Ovary (tissue), 9 donors: Measurements from ENCODE around the gene GPR15. TPM values are rescaled to one million over a fixed set of nuclear protein-coding genes. Genes with fewer than 3 reads are reported as not detected.

ENCODE experiments used
- DNase-seq, 5 donors: peaks; one replicate each; pipeline ENCODE4 v3.0.0-alpha.2; 2019 to 2020
- H3K27ac ChIP-seq, 2 donors: fragments of 200-600 bp; one replicate each; pipeline versions ENCODE4 v1.5.1 to v1.8.0; 2019 to 2022
- H3K27me3 ChIP-seq: fragments of 200-600 bp; one replicate; pipeline ENCODE4 v1.8.0; 2022
- H3K36me3 ChIP-seq: fragments of 200-600 bp; sonication (generic); one replicate; pipeline ENCODE4 v1.5.1; 2019
- H3K4me1 ChIP-seq: one replicate; pipeline ENCODE4 v1.8.1; 2013; ENCODE audit warnings: mild to moderate bottlenecking, moderate library complexity; ENCODE audit not compliant: insufficient read depth
- H3K4me3 ChIP-seq: fragments of 200-600 bp; sonication (generic); one replicate; pipeline ENCODE4 v1.5.1; 2017
- H3K9me3 ChIP-seq, 2 donors: fragments of 200-600 bp in 1 of 2; sonication (generic) in 1 of 2; one replicate each; pipeline versions ENCODE4 v1.5.1 to v1.8.1; 2013 to 2019; ENCODE audit warnings: mild to moderate bottlenecking in 1 of 2, moderate library complexity in 1 of 2
- EP300 ChIP-seq: sonication (generic); formaldehyde crosslinking; IDR thresholded peaks from one replicate; pipeline ENCODE4 v1.6.1; 2017; ENCODE audit warnings: antibody characterized with exemption
- POLR2A ChIP-seq: fragments of 450-650 bp; IDR thresholded peaks from one replicate; pipeline ENCODE4 v1.6.1; 2017; ENCODE audit warnings: antibody characterized with exemption, mild to moderate bottlenecking, moderate library complexity
- WGBS, 3 donors: extraction: QIAGEN DNeasy Blood & Tissue Kit in 1 of 3; methylation state at CpG; one replicate each; pipeline versions ENCODE4 v1.1.5 to v1.1.7; 2013 to 2017; 5-methylcytosine and 5-hydroxymethylcytosine counted together
- intact Hi-C, 4 donors: fragments of 100-400 bp; cut with DNase I; formaldehyde crosslinking; loops; one replicate each; pipeline versions ENCODE4 v1.11.0 to v1.15.1; 2022 to 2023
- polyA plus RNA-seq, 2 donors: library from polyadenylated mRNA; stranded (reverse); fragments of 200-250 nt in 1 of 2; fragments of 350-450 nt in 1 of 2; fragmentation: Illumina TruSeq in 1 of 2; extraction: RNeasy Lipid Tissue Mini Kit (QIAGEN cat#74804) in 1 of 2; gene quantifications; one replicate each; pipeline ENCODE4 v1.2.3, GENCODE V29; 2013 to 2014
- total RNA-seq, 7 donors: library from RNA; depleted of rRNA in 2 of 7; stranded (reverse); fragments of >200 nt in 2 of 7; fragmentation: NEBNext Ultra II Directional in 3 of 7; extraction: Animal tissue kit (Norgen Biotek cat#: 25700) in 3 of 7; gene quantifications; one replicate each; pipeline versions ENCODE4 v1.1.0 to v1.2.4, GENCODE V29; 2016 to 2023
- TF ChIP-seq, protein P1 (sequence below), 3 donors: fragments of 450-650 bp in 2 of 3; fragments of 200-600 bp in 1 of 3; IDR thresholded peaks; one replicate each; pipeline versions ENCODE4 v1.5.1 to v1.8.0; 2016 to 2022; ENCODE audit warnings: antibody characterized with exemption in 3 of 3, mild to moderate bottlenecking in 1 of 3
- donor health status: DM: no; HTN: no; CAD: no; lungs with moderate emphysema.
- donor health status: DM: no; HTN: no; CAD: no.
- donor health status: Bipolar disorder and iron deficiency.
- donor health status: DM: yes; HTN: yes; CAD: no.
- donor health status: DM: no; HTN: no; CAD: no.
- donor health status: DM: yes; HTN: yes; CAD: no.

Gene GPR15
- total and polyA plus RNA-seq, 9 donors = 0.23 TPM; not detected in 8

DNA sequence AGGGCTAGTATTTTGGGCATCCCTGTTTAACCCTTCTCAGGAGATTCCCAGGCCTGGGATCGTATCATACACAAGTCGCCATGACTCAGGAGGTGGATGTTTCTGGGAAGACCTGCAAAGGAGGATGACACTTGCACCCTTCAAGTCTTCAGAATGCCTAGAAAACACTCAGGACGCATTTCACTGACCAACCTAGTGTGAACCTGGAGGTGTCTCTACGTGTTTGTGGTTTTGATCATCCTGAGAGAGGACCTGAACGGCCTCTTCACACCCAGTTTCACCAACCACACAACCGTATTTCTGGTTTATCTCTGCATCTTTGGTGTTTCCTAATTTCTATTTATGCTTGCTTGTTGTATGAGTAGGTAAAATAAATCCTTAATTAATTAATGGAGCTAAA, 6.3 kb upstream of the GPR15 start:
- H3K9me3 ChIP-seq = no peaks in the 10 kb centered on the region
- H3K36me3 ChIP-seq = no peaks in the 10 kb centered on the region
- no peak overlapping the region for H3K27ac ChIP-seq
- no peak for DNase-seq
- intact Hi-C loops = no loop called here
- WGBS, 3 donors = 87 to 89% (median 88%) methylated on average over 6 of the region's 6 CpGs
- TF ChIP-seq EP300 = no peak
- no peak for TF ChIP-seq POLR2A
- TF ChIP-seq, protein P1, sequence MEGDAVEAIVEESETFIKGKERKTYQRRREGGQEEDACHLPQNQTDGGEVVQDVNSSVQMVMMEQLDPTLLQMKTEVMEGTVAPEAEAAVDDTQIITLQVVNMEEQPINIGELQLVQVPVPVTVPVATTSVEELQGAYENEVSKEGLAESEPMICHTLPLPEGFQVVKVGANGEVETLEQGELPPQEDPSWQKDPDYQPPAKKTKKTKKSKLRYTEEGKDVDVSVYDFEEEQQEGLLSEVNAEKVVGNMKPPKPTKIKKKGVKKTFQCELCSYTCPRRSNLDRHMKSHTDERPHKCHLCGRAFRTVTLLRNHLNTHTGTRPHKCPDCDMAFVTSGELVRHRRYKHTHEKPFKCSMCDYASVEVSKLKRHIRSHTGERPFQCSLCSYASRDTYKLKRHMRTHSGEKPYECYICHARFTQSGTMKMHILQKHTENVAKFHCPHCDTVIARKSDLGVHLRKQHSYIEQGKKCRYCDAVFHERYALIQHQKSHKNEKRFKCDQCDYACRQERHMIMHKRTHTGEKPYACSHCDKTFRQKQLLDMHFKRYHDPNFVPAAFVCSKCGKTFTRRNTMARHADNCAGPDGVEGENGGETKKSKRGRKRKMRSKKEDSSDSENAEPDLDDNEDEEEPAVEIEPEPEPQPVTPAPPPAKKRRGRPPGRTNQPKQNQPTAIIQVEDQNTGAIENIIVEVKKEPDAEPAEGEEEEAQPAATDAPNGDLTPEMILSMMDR (IDR thresholded peaks at IDR 0.05) = no peak
- no peaks in the 10 kb centered on the region for H3K27me3 ChIP-seq
- peaks cover 5% of the 10 kb centered on the region for H3K4me1 ChIP-seq
- no peak overlapping the region for H3K4me3 ChIP-seq

DNA sequence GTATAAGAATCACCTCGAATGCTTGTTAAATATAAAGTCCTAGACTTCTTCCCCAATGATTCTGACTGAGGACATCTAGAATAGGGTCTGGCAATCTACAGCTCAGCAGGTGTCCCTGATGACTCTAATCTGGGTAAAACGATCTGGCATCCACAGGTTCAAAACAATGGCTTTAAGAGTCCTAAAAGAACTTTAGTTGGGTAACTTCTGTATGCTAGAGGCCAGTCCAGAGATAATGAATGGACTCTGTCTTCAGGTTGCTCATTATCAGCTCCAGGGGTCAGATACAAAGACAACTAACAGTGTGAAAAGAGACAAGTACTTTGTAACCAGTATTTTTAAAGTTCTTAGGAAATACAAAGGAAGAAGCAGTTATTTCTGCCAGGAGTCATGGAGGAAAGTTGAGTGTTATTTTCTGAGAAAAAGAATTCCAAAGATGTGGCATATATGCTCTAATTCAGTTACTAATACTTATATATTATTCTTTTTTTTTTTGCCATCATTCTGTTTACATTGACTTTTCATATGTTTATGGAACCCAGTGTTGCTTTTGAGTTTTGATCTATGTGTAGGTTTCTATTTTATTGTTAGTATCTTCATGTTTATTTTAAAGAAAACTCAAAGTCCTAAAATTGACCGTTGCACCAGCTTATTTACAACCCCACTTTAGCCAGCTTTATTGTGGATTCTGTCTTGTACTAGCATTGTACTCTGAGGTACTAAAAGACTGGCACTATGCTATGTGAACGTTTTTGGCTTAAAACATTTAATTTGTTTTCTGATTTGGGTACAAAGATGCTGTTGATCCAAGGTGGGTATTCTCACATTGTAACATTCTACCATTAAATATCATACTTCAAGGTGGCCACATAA, 3.1 kb upstream of the GPR15 start:
- no peak for DNase-seq
- no peaks in the 10 kb centered on the region for H3K9me3 ChIP-seq
- TF ChIP-seq EP300 (no peak), POLR2A (no peak)
- TF ChIP-seq, protein P1 (IDR thresholded peaks at IDR 0.05) = no peak
- H3K4me1 ChIP-seq = no peaks in the 10 kb centered on the region
- H3K4me3 ChIP-seq = no peak overlapping the region
- H3K27me3 ChIP-seq = no peaks in the 10 kb centered on the region
- intact Hi-C loops = no loop called here
- no peaks in the 10 kb centered on the region for H3K36me3 ChIP-seq
- H3K27ac ChIP-seq = no peak overlapping the region
- 37 to 47% (median 40%) methylated on average over 4 of the region's 4 CpGs for WGBS, 3 donors

DNA sequence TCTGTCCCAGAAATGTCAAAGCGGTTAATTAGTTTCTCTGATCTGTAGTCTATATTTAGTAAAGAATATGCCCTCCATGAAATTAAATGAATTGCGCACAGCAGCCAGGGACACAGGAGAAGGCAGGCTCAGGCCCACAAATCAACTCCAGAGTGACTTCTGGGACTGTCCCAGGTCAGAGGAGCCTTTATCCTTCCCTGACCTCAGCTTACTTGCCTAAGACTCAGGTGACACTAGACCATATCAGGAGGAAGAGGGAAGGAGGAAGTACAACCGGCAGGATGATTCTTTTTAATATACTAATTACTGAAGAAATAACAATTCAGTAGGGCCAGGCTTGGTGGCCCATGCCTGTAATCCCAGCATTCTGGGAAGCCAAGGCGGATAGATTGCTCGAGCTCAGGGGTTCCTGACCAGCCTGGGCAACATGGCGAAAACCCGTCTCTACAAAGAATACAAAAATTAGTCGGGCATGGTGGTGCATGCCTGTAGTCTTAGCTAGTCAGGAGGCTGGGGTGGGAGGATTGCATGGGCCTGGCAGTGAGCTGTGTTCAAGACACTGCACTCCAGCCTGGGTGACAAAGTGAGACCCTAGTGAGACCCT, 1.8 kb upstream of the GPR15 start:
- DNase-seq = no peak
- WGBS, 3 donors = 89 to 91% (median 90%) methylated on average over 8 of the region's 8 CpGs
- Histone ChIP-seq H3K9me3 (no peaks in the 10 kb centered on the region), H3K36me3 (no peaks in the 10 kb centered on the region), H3K4me3 (no peak overlapping the region), H3K27me3 (no peaks in the 10 kb centered on the region), H3K27ac (no peak overlapping the region), H3K4me1 (no peaks in the 10 kb centered on the region)
- TF ChIP-seq POLR2A (no peak), EP300 (no peak)
- TF ChIP-seq, protein P1 (IDR thresholded peaks at IDR 0.05) = no peak
- intact Hi-C loops = no loop called here

DNA sequence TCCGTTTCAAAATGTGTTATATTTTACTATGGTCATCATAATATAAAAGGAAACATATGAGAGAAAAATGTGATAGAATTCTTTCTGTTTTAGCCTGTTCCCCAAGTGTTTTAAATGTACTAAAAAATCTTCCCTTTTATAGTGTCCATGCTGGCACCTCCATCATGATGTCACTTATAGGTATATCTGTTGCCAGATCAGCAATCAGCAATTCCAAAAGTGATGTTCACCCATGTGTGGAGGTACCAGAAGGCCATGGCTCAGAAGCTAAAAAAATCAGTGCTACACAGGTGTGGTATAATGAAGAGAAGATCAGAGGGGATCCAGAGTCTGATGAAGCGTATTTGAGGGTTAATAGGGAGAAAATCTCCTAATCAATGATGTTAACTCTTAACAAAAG, 1.1 kb upstream of the GPR15 start:
- 78 to 88% (median 79%) methylated on average over 2 of the region's 2 CpGs for WGBS, 3 donors
- intact Hi-C loops = no loop called here
- DNase-seq = no peak
- Histone ChIP-seq H3K4me3 (no peak overlapping the region), H3K4me1 (no peaks in the 10 kb centered on the region), H3K36me3 (no peaks in the 10 kb centered on the region), H3K27ac (no peak overlapping the region), H3K27me3 (no peaks in the 10 kb centered on the region), H3K9me3 (no peaks in the 10 kb centered on the region)
- TF ChIP-seq EP300 = no peak
- TF ChIP-seq POLR2A = no peak
- TF ChIP-seq, protein P1 (IDR thresholded peaks at IDR 0.05) = no peak
